Neural progenitor cell (in vitro differentiated cells): ENCODE results near the gene CCR1. TPM values are rescaled to one million over a fixed set of nuclear protein-coding genes. Genes with fewer than 3 reads are reported as not detected.

Experiments used
- DNase-seq: peaks from one replicate; pipeline ENCODE4 v3.0.0-alpha.2; 2016; ENCODE audit warnings: low spot score
- H2AFZ ChIP-seq: fragments of 200-600 bp; sonication (generic); replicated peaks from 2 replicates; pipeline ENCODE4 v1.6.1; 2016; ENCODE audit warnings: antibody characterized with exemption
- H3F3A ChIP-seq: fragments of 200-600 bp; sonication (generic); 2 replicates; pipeline ENCODE4 v1.6.1; 2016; ENCODE audit warnings: antibody characterized with exemption, low read depth
- H3K27ac ChIP-seq: fragments of 200-600 bp; sonication (generic); 2 replicates; pipeline ENCODE4 v1.5.1; 2016; ENCODE audit warnings: mild to moderate bottlenecking
- H3K27me3 ChIP-seq: fragments of 200-600 bp; sonication (generic); 2 replicates; pipeline ENCODE4 v1.6.1; 2016; ENCODE audit warnings: mild to moderate bottlenecking, moderate library complexity
- H3K36me3 ChIP-seq: fragments of 200-600 bp; sonication (generic); 2 replicates; pipeline ENCODE4 v1.5.1; 2016
- H3K4me1 ChIP-seq: fragments of 200-600 bp; sonication (generic); 2 replicates; pipeline ENCODE4 v1.6.1; 2016; ENCODE audit warnings: mixed run types
- H3K4me2 ChIP-seq: fragments of 200-600 bp; sonication (generic); 2 replicates; pipeline ENCODE4 v1.6.1; 2016
- H3K4me3 ChIP-seq: fragments of 200-600 bp; sonication (generic); 2 replicates; pipeline ENCODE4 v1.5.1; 2016
- H3K79me2 ChIP-seq: fragments of 200-600 bp; sonication (generic); 2 replicates; pipeline ENCODE4 v1.6.1; 2016; ENCODE audit warnings: low read depth
- H3K9ac ChIP-seq: fragments of 200-600 bp; sonication (generic); 2 replicates; pipeline ENCODE4 v1.6.1; 2016
- H3K9me3 ChIP-seq: fragments of 200-600 bp; sonication (generic); 2 replicates; pipeline ENCODE4 v1.5.1; 2016; ENCODE audit warnings: low read depth
- H4K20me1 ChIP-seq: fragments of 200-600 bp; sonication (generic); 2 replicates; pipeline ENCODE4 v1.6.1; 2016; ENCODE audit warnings: low read depth
- H3K27ac Mint-ChIP-seq: 3 replicates; pipeline ENCODE4 v1.8.0; 2021; ENCODE audit warnings: mixed read lengths
- H3K27me3 Mint-ChIP-seq: 2 replicates; pipeline ENCODE4 v1.8.0; 2022; ENCODE audit warnings: low read depth, mild to moderate bottlenecking, inconsistent platforms, moderate library complexity, mixed read lengths; ENCODE audit not compliant: insufficient read depth
- H3K36me3 Mint-ChIP-seq: 3 replicates; pipeline ENCODE4 v1.8.0; 2021; ENCODE audit warnings: mixed read lengths
- H3K4me1 Mint-ChIP-seq: 3 replicates; pipeline ENCODE4 v1.8.0; 2021; ENCODE audit warnings: mixed read lengths
- H3K4me3 Mint-ChIP-seq: 3 replicates; pipeline ENCODE4 v1.8.0; 2021; ENCODE audit warnings: mild to moderate bottlenecking, moderate library complexity, mixed read lengths
- H3K9me3 Mint-ChIP-seq: 3 replicates; pipeline ENCODE4 v1.8.0; 2020; ENCODE audit warnings: mixed read lengths
- CTCF ChIP-seq: fragments of 200-600 bp; sonication (generic); IDR thresholded peaks from 2 replicates; pipeline ENCODE4 v1.5.1; 2017; ENCODE audit warnings: antibody characterized with exemption, mild to moderate bottlenecking
- EZH2 ChIP-seq: fragments of 200-600 bp; sonication (generic); IDR thresholded peaks from 2 replicates; pipeline ENCODE4 v1.6.1; 2017; ENCODE audit warnings: antibody characterized with exemption, mild to moderate bottlenecking, moderate library complexity
- EZH2phosphoT487 ChIP-seq: fragments of 200-600 bp; sonication (generic); IDR thresholded peaks from 2 replicates; pipeline ENCODE4 v1.6.1; 2017; ENCODE audit warnings: antibody characterized with exemption
- total RNA-seq: library from RNA; depleted of rRNA; stranded (reverse); fragments of >200 nt; gene quantifications from 2 replicates; pipeline ENCODE4 v1.2.3, GENCODE V29; 2015; ENCODE audit warnings: low replicate concordance

Gene CCR1
- total RNA-seq, 1 donor from 2014 or later, result not detected

GRCh38 chr3:46233194-46233593 lies 25.1 kb upstream of the CCR1 start:
- Histone ChIP-seq H4K20me1 (no peaks in the 10 kb centered on the region), H3K27ac (no peak overlapping the region), H3K4me1 (no peaks in the 10 kb centered on the region), H3K27me3 (no peaks in the 10 kb centered on the region), H2AFZ (no peak overlapping the region), H3F3A (no peaks in the 10 kb centered on the region), H3K9me3 (no peaks in the 10 kb centered on the region), H3K4me2 (no peak overlapping the region), H3K79me2 (no peaks in the 10 kb centered on the region), H3K4me3 (no peak overlapping the region), H3K36me3 (no peaks in the 10 kb centered on the region), H3K9ac (no peak overlapping the region)
- H3K4me1 Mint-ChIP-seq, result no peaks in the 10 kb centered on the region
- H3K9me3 Mint-ChIP-seq, result no peaks in the 10 kb centered on the region
- H3K4me3 Mint-ChIP-seq, result no peak overlapping the region
- H3K27ac Mint-ChIP-seq, result no peak overlapping the region
- H3K27me3 Mint-ChIP-seq, result peaks cover 9% of the 10 kb centered on the region
- H3K36me3 Mint-ChIP-seq, result no peaks in the 10 kb centered on the region
- DNase-seq, result no peak
- no peak for TF ChIP-seq CTCF

- H3K4me1 Mint-ChIP-seq, result no peaks in the 10 kb centered on the region
- no peak for TF ChIP-seq CTCF
- no peak for TF ChIP-seq EZH2
- no peak for TF ChIP-seq EZH2phosphoT487
- H3K36me3 ChIP-seq, result no peaks in the 10 kb centered on the region
- no peak overlapping the region for H3K4me2 ChIP-seq
- no peak overlapping the region for H3K4me3 Mint-ChIP-seq
- peaks cover 3% of the 10 kb centered on the region for H3K9me3 Mint-ChIP-seq
- H3K9ac ChIP-seq, result no peak overlapping the region
- H4K20me1 ChIP-seq, result no peaks in the 10 kb centered on the region
- H3K9me3 ChIP-seq, result no peaks in the 10 kb centered on the region
- peaks cover 9% of the 10 kb centered on the region for H3K27me3 Mint-ChIP-seq
- no peaks in the 10 kb centered on the region for H3K27me3 ChIP-seq
- H3K4me3 ChIP-seq, result no peak overlapping the region
- no peaks in the 10 kb centered on the region for H3F3A ChIP-seq
- no peak for DNase-seq
- no peaks in the 10 kb centered on the region for H3K4me1 ChIP-seq
- no peak overlapping the region for H3K27ac Mint-ChIP-seq
- no peak overlapping the region for H2AFZ ChIP-seq
- H3K36me3 Mint-ChIP-seq, result no peaks in the 10 kb centered on the region
- H3K27ac ChIP-seq, result no peak overlapping the region
- H3K79me2 ChIP-seq, result no peaks in the 10 kb centered on the region
These were observed 23.2 kb upstream of the CCR1 start for GRCh38 chr3:46231323-46231722.

- Histone ChIP-seq H3K4me2 (no peak overlapping the region), H3K79me2 (no peaks in the 10 kb centered on the region), H3K9me3 (no peaks in the 10 kb centered on the region), H3K4me3 (no peak overlapping the region), H3K4me1 (no peaks in the 10 kb centered on the region), H4K20me1 (no peaks in the 10 kb centered on the region), H3K36me3 (no peaks in the 10 kb centered on the region), H3K27ac (no peak overlapping the region), H3K27me3 (no peaks in the 10 kb centered on the region), H2AFZ (no peak overlapping the region), H3F3A (no peaks in the 10 kb centered on the region), H3K9ac (no peak overlapping the region)
- TF ChIP-seq EZH2phosphoT487 (no peak), CTCF (no peak), EZH2 (no peak)
- Mint-ChIP-seq H3K4me3 (no peak overlapping the region), H3K27me3 (peaks cover 9% of the 10 kb centered on the region), H3K4me1 (no peaks in the 10 kb centered on the region), H3K9me3 (peaks cover 5% of the 10 kb centered on the region), H3K27ac (no peak overlapping the region), H3K36me3 (no peaks in the 10 kb centered on the region)
- no peak for DNase-seq
These were observed 20.4 kb upstream of the CCR1 start for GRCh38 chr3:46228260-46229242.
